Activated CD8-positive, alpha-beta memory T cell treated with anti-CD3 and anti-CD28 coated beads for 24 hours (primary cell): ENCODE results near the gene SPDYE2B.
"Not testable (repeated sequence)": the region's sequence is repeated elsewhere in the genome, so short reads cannot be mapped to it uniquely, and the experiment has no call there.

Experiments used
- DNase-seq: peaks from one replicate; pipeline ENCODE4 v3.0.0-alpha.2; 2020

Gene SPDYE2B

DNA sequence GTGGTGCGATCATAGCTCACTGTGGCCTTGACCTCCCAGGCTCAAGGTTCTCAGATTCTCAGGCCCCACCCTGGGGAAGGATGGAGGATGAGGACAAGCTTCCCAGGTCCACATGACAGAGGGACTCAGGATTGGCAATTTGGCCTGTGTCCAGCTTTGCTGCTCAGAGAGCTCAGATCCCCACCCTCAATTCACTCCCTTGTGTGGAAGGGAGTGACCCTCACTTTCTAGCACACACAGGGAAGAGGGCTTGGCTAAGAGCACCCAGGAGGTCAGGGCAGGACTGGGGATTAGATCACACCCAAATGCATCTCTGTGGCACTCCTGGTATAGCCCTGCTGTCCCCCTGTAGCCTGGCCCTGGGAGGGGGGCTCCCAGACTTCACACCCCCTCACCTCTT, 6.7 kb upstream of the SPDYE2B start:
- not testable (repeated sequence) for DNase-seq

DNA sequence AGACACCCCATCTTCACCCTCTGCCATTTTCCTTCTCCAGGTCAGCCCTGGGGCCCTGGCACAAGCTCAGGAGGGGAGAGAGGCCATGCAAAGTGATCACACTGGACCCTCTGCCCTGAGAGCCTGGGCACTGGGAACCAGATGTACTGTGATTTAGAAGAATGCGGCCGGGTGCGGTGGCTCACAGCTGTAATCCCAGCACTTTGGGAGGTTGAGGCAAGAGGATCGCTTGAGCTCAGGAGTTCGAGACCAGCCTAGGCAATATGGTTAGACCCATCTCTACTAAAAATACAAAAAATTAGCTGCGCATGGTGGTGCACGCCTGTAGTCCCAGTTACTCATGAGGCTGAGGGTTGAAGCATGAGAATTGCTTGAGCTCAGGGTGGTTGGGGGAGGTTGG, 2.3 kb upstream of the SPDYE2B start:
- DNase-seq, result peak; percentile 55

DNA sequence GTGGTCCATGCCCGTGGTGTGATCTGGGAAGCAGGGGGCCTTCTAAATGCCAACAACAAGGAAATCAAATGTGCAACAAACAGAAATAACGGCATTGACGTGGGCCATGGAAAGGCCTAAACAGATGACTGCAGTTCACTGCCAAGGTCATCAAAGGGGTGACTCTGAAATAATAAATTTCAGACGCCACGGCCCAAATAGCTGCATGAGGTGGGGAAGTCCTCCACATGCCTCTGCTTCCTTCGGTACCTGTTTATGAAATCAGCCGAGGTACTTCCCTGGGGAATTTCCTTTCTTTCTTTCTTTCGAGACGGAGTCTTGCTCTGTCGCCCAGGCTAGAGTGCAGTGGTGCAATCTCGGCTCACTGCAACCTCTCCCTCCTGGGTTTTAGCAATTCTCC, 14.6 kb downstream of the SPDYE2B start:
- DNase-seq, result peak; percentile 44

DNA sequence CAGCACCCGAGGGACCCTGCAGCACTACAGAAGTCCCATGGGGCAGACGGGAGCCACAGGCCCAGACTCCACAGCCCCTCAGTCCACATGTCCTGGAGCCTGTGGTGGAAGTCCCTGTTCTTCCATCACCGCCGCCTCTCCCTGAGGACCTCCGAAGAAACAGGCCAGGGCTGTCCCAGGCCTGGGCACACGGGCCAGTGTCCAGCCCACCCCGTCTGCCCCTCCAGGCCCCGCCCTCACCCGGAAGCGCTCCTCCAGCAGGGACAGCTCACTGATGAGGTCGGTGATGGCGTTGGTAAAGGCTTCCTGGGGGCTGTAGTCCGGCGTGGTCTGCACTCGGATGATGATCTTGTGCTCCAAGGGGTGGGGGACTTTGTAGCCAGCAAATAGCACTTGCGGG, 16.7 kb downstream of the SPDYE2B start:
- not testable (repeated sequence) for DNase-seq

DNA sequence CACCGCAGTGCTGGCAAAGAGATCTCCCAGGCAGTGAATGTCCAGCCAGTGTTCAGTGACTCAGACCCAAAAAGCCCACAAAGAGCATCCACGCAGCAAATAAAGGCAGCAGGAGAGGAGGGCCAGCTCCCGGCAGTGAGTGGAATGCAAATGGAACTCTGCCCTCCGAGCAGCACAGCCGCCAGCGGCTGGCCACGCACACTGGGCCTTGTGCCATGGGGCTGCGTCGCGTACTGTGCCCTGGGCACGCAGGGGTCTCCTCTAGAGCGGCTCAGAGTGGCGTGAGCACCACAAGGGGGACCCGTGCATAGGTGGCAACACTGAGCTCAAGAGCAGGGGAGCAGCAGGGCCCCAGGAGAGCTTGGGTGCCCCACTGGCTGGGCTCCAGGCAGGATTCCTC, 17.4 kb downstream of the SPDYE2B start:
- not testable (repeated sequence) for DNase-seq

DNA sequence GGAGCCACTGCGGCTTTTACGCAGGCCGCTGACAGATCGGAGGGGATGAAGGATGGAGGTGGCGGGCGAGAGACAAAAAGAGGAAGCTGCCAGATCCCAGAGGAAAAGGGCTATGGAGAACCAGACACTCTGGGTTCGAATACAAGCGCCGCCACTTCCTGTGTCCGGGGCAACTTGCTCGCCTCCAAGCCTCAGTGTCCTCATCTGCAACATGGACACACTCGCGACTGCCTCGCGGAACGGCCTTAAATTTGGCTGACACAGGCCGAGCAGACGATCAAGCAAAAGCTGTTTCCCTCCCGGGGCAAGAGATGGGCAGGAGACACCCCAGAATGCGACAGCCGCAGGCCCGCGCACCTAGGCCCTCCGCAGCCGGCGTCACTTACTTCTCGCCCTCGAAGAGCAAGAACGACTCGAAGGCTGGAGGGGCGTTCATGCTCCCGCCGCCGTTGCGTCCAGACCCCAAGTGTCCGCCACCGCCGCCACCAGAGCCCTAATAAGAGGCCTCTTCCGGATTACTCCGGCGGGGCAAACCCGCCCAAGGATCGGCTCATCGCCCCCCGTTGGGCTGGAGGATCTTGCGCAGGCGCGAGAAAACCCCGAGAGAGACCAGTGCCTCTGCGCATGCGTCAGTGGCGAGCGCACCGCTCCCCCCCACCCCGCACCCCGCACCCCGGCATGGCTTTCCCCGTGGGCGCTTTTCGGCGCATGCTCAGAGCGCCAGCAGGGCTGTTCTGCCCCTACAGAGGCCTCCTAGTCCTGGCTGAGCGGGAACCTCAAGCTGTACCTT, 21.2 kb downstream of the SPDYE2B start, which contains the start of gene POLR2J2:
Gene POLR2J2 (minus strand): TSS at position 498 of the 790 bp plus-strand sequence. CDS start 62 bp downstream, at position 436.
- not testable (repeated sequence) for DNase-seq

DNA sequence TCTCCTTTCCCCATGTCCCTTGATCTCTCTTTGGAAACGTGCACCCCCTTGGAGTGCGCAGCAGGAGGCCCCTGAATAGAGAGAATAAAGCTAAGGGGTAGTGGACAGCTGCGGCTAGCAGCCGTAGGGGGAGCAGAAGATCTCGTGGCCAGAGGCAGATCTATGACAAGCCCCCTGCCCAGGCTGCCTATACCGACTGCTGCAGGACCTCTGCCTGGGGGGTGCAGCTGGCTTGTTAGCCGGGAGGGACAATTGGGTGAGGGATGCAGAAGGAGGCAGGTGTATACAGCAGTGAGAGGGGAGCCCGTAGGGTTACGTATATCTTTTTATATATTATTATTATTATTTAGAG, 21.8 kb downstream of the SPDYE2B start:
- DNase-seq, result not testable (repeated sequence)

DNA sequence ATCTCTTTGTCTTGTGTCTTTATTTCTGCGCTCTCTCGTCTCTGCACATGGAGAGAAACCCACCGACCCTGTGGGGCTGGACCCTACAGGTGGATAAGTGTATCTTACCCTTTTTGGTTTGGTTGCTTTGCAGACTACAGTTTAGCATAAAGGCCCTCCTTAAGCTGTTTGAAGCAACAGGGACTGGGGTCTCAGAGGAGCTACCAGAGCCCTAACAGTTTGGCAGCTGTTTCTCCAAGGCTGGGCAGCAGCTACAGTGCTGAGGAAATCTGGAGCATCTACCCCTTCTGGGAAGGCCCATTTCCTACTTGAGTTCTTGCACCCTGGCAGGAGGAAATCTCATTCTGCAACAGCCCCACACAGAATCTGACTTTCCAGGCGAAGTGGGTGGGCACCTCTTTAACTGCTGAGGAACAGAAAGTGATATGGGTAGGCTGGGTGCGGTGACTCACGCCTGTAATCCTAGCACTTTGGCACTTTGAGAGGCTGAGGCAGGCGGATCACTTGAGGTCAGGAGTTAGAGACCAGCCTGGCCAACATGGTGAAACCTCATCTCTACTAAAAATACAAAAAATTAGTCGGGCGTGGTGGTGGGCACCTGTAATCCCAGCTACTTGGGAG, 23.4 kb downstream of the SPDYE2B start:
- not testable (repeated sequence) for DNase-seq

DNA sequence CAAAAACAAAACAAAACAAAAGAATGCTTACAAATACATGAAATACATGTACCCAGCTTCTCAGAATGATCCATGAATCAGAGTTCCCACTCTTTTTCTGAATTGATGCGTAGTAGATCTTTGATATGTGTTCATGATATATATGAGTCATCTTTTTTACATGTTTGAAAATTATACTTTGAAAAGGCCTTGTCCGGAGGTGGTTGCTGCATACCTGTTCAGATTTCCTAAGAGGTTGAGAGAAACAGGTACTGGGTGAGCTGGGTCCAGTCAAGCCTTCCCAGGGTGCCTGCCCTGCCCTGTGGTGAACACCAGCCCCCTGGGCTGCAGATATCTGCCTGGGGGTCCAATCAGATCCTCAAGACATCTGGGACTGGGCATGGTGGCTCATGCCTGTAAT, 25.4 kb downstream of the SPDYE2B start:
- DNase-seq, result peak; percentile 74

DNA sequence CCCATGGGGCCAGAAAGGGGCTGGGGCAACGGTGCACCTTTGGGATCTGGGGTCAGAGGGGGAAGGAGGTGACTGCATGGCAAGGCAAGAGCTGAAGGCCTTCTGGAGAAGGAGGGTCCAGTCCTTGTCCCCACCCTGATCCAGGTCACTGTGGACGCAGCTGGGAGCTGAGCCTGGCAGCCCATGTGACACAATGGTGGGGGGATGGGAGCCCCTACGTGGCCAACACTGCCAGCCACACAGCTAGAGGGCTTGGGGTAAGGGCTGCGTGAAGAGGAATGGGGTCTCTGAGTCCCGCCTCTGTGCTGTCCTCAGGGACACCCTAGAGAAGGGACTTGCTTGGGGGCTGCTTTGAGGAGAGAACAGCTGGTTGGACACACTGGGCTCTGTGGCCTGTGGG, 30.7 kb downstream of the SPDYE2B start:
- DNase-seq, result not testable (repeated sequence)

DNA sequence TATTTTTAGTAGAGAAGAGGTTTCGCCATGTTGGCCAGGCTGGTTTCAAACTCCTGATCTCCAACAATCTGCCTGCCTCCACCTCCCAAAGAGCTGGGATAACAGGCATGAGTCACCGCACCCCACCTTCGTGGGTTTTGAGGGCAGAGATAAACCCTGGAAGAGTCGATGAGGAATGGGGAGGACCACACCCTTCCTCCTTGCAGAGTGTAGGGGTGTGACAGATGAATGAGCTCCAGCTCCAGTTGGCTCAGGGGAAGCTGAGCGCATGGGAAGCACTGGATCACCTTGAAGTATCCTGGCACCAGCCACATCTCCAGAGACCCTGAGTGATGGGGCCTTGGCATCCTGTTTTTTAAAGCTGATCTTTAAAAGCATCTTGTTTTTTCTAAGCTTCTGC, 32.4 kb downstream of the SPDYE2B start:
- not testable (repeated sequence) for DNase-seq

DNA sequence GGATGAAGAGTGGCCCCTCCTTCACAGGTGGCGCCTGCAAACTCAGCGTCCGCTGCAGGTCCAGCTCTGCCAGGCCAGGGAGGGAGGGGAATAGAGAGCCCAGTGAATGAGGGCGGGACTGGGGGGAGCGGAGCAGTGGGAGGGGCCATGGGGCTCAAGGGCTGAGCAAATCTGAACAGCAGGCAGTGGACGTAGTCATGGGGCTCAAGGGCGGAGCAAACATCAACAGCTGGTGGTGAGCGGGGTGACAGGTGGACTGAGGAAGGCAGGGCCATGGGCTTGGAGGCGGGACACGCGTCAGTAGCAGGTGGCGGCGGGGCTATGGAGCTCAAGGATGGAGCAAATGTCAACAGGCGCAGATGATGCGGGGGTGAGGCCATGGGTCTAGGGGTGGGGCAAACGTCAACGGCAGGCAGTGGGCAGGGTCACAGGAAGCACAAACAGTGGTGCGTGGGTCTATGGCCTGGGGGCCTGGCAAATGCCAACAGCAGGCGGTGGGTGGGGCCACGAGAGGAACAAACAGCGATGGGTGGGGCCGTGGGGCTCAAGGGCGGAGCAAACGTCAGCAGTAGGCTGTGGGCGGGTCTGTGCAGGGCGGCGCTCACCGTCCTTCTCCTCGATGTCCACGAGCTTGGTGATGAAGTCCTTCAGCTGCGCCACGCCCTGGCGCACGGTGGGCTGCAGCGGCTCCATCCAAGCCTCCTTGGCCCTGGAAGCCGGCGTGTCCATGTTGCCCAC, 38.3 kb downstream of the SPDYE2B start:
- not testable (repeated sequence) for DNase-seq

DNA sequence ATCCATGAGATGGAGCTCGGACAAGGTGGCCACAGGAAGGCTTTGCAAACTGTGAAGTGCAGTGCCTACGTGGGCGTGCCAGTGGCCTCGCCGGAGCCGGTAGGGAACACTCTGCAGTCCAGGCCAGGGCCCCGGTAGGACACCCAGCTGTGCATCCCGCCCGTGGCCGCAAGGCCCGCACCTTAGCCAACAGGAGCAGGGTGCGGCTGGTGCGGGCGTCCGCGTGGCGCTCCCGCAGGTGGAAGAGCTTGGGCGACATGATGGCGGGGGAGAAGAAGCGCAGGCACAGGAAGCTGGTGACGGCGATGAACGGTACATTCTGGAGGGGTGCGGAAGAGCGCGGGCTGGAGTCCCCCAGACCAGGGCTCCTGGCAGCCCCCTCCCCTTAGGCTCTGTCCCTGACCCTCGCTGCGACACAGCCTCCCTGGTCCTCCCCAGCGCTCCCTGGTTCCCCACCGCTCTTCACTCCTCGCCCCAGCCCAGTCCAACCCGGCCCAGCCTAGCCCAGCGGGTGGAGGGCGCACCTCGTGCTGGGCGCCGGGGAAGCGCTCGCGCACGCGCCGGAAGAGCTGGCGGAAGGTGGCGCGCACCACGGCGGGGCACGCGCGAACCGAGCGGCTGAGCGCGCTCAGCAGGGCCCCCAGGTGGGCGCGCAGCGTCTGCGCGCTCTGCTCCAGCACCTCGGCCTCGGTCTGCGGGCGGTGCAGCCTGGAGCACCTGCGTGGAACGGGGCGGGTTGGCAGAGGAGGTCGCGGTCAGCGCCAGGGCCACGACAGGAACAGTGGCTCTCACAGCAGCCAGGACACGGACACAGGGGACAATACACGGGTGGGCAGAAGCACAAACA, 39.5 kb downstream of the SPDYE2B start:
- DNase-seq, result not testable (repeated sequence)

DNA sequence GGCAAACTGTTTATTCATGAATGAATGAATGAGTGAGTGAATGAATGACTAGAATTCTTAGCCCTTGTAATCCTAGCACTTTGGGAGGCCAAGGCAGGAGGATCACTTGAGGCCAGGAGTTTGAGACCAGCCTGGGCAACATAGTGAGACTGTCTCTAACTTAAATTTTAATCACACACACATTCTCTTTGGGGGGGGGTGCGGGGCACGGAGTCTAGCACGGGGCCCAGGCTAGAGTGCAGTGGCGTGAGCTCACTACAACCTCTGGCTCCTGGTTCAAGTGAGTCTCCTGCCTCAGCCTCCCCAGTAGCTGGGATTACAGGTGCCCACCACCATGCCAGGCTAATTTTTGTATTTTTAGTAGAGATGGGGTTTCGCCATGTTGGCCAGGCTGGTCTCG, 40.5 kb downstream of the SPDYE2B start:
- not testable (repeated sequence) for DNase-seq

DNA sequence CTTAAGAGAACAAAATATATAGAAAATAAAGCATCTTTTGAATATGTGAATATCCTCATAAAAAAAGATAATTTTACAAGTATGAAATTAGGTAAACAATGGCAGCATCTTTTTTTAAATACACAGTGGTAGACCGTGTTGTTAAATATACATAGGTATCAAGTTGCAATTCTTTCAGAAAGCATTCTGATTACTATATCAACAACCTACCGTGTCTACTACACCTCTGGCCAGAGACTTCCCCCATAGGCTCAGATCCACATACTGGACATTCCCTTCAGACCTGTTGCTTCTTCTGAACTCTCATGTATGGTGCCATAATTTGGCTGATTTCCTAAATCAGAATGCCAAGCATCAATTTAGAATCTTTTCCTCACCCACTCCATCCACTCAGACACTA, 43.9 kb downstream of the SPDYE2B start:
- DNase-seq, result not testable (repeated sequence)

DNA sequence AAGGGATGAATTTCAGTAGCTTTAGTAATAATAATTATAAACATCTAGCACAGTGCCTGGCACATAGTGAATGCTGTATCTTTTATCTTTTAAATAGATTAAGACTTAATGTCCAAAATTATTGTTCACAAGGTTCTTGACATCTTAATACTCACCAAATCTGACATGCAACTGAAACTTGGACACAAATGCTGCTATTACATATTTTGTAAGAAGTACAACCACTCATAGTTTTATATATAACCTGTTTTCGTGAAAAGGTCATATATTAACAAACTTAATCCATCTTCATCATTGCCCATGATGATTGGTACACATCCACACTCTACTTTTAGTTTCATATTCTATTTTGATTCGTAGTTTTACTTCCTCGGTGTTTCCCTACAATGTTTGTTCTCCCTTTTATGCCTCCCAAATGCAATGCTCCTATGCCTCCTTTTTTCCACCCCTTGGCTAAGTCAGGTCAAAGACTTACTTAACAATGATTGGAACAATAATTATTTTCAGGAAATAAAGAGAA, 45.0 kb downstream of the SPDYE2B start:
- DNase-seq, result not testable (repeated sequence)

DNA sequence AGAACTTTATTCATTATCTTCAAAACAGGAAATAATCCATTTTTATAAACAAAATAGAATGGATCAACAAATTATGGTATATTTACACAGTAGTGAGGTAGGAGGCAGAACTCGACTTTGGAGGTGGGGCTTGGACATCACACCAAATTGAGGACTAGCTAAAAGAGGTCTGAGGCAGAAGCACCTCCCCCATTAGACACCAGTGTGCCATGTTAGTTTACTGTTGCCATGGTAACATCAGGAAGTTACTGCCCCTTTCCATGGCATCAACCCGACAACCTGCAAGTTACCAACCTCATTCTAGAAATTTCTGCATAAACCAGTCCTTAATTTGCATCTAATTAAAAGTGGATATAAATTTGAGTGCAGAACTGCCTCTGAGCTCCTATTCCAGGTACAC, 45.9 kb downstream of the SPDYE2B start:
- DNase-seq, result not testable (repeated sequence)

DNA sequence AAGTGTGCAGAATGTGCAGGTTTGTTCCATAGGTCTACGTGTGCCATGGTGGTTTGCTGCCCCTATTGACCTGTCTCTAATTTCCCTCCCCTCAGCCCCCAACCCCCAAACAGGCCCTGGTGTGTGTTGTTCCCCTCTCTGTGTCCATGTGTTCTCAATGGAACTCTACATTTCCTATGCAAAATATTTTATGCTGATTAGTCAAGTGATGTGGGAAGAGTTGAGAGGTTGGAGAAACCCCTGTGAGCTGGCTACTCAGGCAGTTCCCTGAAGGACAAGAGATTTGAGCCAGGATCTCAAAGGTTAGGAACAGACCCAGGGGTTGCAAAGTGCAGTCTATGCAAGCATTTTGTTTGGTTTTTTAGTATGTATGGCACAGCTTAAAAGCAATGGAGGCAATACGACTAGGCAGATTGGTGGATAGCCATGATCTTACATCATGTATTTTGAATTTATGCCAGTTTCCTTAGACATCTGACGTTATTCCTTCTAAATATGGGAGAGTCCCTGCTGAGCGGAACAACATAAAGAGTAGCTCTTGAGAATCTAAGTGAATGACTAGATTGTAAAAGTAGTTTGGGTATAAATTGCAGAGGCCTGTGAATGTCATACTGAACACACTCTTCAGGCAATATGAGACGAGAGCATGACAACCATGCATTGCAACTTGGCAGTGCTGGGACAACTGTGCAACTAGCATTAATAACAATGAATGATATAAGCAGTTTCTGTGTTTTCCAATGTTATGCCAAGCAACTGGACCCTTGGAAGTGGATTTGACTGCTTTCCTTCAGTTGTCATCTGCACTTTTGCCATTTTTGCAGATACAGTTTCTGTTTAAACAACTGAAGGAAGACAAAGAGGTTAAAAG, 47.8 kb downstream of the SPDYE2B start:
- not testable (repeated sequence) for DNase-seq

DNA sequence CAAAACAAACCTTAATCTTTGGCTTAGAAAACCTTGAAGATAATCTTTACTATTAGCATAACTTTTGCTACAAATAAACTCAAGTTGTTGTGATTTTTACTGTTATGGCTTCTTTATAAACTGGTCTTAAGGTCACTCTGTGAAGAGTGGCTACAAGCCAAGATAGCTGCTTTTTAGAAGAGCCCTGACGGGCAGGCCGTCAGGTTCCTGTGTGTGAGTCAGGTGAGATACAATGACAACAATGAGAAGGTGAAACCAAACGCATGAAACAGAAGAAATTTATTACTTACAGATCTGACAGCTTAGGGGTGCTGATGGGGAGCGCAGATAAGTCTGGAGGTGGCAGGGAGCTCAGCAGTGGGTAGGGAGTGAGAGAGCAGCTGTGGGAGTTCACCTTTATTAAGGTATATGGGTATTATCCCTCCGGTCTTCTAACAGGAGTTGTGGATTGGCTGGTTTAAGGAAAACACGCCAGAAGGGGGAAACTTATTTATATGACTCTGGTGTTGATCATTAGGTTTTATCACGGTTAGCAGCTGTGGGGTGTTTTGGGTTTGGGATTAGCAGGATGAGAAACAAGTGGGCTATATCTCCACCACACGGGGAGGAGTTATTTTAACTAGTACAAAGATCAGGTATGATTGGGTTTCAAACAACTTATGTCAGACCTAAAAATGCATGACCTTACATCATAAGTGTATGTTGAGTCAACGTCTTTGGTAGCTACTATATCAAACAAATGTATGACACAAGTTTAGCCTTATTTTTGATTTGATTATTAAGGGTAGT, 49.0 kb downstream of the SPDYE2B start:
- DNase-seq, result not testable (repeated sequence)
